ENCODE measurements around the gene MVP.
A peak's percentile ranks its signal among the peaks of the same experiment; 100 is the strongest.

Gene MVP

DNA sequence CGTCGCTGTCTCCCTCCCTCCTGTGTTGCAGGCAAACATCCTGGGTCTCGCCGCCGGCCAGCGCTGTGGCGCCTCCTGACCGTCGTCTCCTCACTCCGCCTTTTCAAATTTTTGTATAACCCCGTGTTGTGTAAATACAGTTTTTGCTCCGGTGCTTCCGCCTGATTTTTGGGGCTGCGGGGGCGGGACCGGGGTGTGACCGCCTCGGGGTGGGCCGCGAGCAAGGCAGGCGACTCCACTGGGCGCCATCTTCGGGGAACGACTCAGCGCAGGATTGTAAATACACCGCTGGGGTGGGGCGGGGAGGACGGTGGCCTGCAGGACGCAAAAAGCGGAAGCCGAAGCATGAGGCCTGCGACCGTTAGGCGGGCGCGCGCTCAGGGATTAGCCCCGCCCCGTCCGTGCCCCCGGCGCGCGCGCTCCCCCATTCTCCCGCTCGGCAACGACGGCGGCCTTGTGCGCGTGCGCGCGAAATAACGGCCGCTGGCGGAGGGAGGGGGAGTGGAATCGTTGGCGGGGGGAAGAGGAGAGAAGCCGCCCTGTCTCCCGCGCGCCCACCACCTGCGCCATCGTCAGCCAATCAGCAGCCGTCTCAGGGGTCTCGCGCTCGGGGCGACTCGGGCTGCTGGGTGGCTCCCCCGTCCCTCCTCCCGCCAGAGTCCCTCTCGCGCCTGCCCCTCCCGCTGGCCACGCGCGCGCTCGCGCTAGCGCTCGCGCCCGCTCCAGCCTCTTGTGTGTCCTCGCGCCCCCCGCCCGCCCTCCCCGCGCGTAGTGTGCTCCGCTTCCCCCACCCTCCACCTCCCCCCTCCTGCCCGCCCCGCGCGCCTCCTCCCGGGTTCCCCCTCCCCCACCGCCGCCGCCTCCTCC is 14.8 kb upstream of the MVP start:
- Mint-ChIP-seq H3K9me3 (no peaks in the 10 kb centered on the region), H3K4me1 (peaks cover 53% of the 10 kb centered on the region), H3K27ac (peak overlapping the region; percentile 99), H3K36me3 (ENCODE audit: low read depth) (peaks cover 27% of the 10 kb centered on the region), H3K27me3 (ENCODE audit: low read depth, poor library complexity) (peaks cover 3% of the 10 kb centered on the region), H3K4me3 (peak overlapping the region; percentile 99)
- TF ChIP-seq, protein P1, sequence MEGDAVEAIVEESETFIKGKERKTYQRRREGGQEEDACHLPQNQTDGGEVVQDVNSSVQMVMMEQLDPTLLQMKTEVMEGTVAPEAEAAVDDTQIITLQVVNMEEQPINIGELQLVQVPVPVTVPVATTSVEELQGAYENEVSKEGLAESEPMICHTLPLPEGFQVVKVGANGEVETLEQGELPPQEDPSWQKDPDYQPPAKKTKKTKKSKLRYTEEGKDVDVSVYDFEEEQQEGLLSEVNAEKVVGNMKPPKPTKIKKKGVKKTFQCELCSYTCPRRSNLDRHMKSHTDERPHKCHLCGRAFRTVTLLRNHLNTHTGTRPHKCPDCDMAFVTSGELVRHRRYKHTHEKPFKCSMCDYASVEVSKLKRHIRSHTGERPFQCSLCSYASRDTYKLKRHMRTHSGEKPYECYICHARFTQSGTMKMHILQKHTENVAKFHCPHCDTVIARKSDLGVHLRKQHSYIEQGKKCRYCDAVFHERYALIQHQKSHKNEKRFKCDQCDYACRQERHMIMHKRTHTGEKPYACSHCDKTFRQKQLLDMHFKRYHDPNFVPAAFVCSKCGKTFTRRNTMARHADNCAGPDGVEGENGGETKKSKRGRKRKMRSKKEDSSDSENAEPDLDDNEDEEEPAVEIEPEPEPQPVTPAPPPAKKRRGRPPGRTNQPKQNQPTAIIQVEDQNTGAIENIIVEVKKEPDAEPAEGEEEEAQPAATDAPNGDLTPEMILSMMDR (IDR thresholded peaks at IDR 0.05) = no peak
- peak; percentile 97 for DNase-seq

DNA sequence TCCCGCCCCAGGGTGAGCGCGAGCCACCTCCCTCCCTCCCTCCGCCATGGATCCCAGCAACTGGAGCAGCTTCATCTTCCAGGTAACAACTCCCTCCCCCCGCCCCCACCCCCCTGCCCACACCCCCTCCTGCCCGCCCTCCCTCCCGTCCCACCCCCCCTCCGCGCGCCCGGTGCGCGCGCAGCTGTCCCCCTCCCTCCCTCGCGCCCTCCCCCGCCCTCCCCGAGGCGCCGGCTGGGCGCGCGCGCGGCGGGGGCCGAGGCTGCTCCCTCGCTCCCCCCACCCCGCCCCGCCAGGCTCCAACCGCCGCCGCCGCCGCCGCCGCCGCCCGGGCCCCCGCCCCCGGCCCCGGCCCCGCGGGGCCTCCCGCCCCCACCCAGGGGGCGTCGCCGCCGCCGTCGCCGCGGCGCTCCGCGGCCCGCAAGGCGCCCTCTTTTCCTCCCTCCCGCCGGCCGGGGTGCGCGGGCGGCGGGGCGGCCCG is 14.1 kb upstream of the MVP start, which contains the start of gene MAZ:
Gene MAZ, plus strand, starts transcription at position 431 of the 481 bp plus-strand sequence. CDS start 173 bp downstream, outside the sequence.
- DNase-seq = peak; percentile 78
- TF ChIP-seq, protein P1 (IDR thresholded peaks at IDR 0.05) = no peak
- peak within 1 kb of the TSS; percentile 99 for H3K4me3 Mint-ChIP-seq
- H3K27ac Mint-ChIP-seq = peak within 1 kb of the TSS; percentile 99
- H3K27me3 Mint-ChIP-seq (ENCODE audit: low read depth, poor library complexity) = peaks cover 3% of the 10 kb centered on the region
- peaks cover 60% of the 10 kb centered on the region for H3K4me1 Mint-ChIP-seq
- H3K36me3 Mint-ChIP-seq (ENCODE audit: low read depth) = peaks cover 21% of the 10 kb centered on the region
- H3K9me3 Mint-ChIP-seq = no peaks in the 10 kb centered on the region

DNA sequence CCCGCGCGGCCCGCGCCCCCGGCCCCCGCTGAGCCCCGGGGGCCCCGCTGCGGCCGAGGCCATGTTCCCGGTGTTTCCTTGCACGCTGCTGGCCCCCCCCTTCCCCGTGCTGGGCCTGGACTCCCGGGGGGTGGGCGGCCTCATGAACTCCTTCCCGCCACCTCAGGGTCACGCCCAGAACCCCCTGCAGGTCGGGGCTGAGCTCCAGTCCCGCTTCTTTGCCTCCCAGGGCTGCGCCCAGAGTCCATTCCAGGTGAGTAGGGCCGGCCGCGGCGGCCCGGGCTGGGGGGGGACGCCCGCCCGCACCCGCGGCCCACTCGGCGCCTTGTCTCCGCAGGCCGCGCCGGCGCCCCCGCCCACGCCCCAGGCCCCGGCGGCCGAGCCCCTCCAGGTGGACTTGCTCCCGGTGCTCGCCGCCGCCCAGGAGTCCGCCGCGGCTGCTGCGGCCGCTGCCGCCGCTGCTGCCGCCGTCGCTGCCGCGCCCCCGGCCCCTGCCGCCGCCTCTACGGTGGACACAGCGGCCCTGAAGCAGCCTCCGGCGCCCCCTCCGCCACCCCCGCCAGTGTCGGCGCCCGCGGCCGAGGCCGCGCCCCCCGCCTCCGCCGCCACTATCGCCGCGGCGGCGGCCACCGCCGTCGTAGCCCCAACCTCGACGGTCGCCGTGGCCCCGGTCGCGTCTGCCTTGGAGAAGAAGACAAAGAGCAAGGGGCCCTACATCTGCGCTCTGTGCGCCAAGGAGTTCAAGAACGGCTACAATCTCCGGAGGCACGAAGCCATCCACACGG is 13.4 kb upstream of the MVP start:
- Mint-ChIP-seq H3K27ac (peak overlapping the region; percentile 42), H3K4me3 (peak overlapping the region; percentile 89), H3K36me3 (ENCODE audit: low read depth) (peaks cover 14% of the 10 kb centered on the region), H3K9me3 (no peaks in the 10 kb centered on the region), H3K27me3 (ENCODE audit: low read depth, poor library complexity) (peaks cover 3% of the 10 kb centered on the region), H3K4me1 (peaks cover 65% of the 10 kb centered on the region)
- peak; percentile 66 for DNase-seq
- TF ChIP-seq, protein P1 (IDR thresholded peaks at IDR 0.05) = no peak

DNA sequence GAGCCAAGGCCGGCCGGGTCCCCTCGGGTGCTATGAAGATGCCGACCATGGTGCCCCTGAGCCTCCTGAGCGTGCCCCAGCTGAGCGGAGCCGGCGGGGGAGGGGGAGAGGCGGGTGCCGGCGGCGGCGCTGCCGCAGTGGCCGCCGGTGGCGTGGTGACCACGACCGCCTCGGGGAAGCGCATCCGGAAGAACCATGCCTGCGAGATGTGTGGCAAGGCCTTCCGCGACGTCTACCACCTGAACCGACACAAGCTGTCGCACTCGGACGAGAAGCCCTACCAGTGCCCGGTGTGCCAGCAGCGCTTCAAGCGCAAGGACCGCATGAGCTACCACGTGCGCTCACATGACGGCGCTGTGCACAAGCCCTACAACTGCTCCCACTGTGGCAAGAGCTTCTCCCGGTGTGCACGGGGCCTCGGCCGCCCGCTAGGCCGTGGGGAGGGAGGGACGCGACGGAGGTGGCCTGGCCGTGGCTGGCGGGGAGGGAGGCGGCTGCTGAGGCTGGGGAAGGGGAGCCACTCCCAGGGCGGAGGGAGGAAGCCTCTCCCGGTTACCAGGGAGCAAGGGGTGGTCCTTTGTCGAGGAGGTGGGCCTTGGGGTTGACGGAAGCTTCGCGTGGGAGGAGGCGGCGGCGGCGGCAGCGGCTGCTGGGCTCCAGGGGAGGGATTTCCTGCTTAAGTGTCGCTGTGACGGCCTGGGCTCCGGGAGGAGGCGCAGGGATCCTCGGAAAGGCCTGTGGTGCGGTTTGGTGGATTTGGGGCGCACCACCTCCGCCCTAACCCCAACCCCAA is 12.6 kb upstream of the MVP start:
- H3K4me1 Mint-ChIP-seq = peaks cover 70% of the 10 kb centered on the region
- DNase-seq = peak; percentile 79
- H3K4me3 Mint-ChIP-seq = peak overlapping the region; percentile 89
- H3K9me3 Mint-ChIP-seq = no peaks in the 10 kb centered on the region
- peak overlapping the region; percentile 91 for H3K27ac Mint-ChIP-seq
- peaks cover 3% of the 10 kb centered on the region for H3K27me3 Mint-ChIP-seq (ENCODE audit: low read depth, poor library complexity)
- TF ChIP-seq, protein P1 (IDR thresholded peaks at IDR 0.05) = peak; percentile 43
- H3K36me3 Mint-ChIP-seq (ENCODE audit: low read depth) = peaks cover 9% of the 10 kb centered on the region

DNA sequence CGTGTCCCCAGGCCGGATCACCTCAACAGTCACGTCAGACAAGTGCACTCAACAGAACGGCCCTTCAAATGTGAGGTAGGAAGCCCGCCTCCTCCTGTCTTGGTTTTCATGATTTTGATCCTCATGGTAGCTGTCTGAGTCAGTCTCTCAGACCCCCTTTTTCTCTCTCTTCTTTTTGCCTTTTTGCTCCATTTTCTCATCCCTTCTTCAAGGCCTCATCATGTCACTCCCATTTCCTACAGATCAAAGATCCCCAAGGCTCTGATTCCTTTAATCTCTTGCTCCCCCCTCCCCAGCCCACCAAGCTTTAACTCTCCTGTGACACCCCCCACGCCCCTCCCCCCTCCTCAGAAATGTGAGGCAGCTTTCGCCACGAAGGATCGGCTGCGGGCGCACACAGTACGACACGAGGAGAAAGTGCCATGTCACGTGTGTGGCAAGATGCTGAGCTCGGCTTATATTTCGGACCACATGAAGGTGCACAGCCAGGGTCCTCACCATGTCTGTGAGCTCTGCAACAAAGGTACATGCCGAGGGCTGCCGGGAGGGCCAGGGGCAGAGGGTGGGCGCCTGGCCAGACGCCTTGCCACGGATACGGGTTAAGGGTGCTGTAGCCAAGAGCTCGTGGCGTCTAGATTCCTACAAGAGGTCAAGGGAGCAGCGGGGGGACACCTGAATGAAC is 11.9 kb upstream of the MVP start:
- Mint-ChIP-seq H3K4me3 (peak overlapping the region; percentile 89), H3K27me3 (ENCODE audit: low read depth, poor library complexity) (peaks cover 3% of the 10 kb centered on the region), H3K27ac (peak overlapping the region; percentile 93), H3K9me3 (no peaks in the 10 kb centered on the region), H3K36me3 (ENCODE audit: low read depth) (peaks cover 5% of the 10 kb centered on the region), H3K4me1 (peaks cover 70% of the 10 kb centered on the region)
- DNase-seq = peak; percentile 21
- TF ChIP-seq, protein P1 (IDR thresholded peaks at IDR 0.05) = no peak

All from nephron progenitor cell (in vitro differentiated cells).